ENCODE measurements around the gene DUXB.
A peak's percentile ranks its signal among the peaks of the same experiment; 100 is the strongest.

DNA sequence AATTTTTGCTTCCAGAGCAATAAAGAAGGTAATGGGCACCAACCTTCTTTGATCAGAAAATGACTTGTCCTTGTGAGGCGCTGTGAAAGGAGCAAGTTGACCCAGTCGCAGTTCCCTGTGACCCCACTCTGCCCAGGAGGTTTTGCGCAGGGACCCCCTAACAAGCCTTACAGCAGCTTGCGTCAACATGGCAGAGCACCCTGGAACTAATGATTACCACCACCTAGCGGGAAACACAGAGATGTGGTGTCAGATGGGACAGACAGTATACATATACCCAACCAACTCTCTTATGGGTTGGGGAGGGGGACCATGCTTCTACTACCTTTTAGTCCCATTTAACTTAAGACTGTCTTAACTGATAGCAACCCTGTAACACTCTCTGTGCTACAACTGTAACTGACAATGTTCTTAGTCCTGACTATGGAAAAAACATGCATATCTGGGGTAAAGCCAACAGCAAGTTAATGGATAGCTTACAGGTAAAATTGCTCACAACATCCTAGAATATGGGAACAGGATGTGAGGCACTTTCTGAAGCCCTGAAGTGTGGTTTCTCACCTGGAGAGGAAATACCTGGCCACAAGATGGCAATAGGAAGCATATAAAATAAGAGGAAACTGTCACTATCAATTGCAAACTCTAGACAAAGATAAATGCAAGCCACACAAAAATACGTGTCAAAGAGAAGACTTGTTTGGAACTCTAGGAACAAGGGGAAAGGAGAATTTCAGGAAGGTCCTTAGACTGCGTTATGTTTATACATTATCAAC, 56.8 kb downstream of the DUXB start:
- TF ChIP-seq, protein P1, sequence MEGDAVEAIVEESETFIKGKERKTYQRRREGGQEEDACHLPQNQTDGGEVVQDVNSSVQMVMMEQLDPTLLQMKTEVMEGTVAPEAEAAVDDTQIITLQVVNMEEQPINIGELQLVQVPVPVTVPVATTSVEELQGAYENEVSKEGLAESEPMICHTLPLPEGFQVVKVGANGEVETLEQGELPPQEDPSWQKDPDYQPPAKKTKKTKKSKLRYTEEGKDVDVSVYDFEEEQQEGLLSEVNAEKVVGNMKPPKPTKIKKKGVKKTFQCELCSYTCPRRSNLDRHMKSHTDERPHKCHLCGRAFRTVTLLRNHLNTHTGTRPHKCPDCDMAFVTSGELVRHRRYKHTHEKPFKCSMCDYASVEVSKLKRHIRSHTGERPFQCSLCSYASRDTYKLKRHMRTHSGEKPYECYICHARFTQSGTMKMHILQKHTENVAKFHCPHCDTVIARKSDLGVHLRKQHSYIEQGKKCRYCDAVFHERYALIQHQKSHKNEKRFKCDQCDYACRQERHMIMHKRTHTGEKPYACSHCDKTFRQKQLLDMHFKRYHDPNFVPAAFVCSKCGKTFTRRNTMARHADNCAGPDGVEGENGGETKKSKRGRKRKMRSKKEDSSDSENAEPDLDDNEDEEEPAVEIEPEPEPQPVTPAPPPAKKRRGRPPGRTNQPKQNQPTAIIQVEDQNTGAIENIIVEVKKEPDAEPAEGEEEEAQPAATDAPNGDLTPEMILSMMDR (IDR thresholded peaks at IDR 0.05): peak in 1 of 6 experiments; percentile 20
- no peak for TF ChIP-seq POLR2A (IDR thresholded peaks at IDR 0.05)

Measured in thyroid gland (tissue), 4 donors.